Measurements from ENCODE around the gene DYSF.

Gene DYSF

GRCh38 chr2:71700041-71700657 lies 246.8 kb downstream of the DYSF start:
- peak; percentile 24 for DNase-seq

GRCh38 chr2:71700658-71701397 lies 247.5 kb downstream of the DYSF start:
- no peak for DNase-seq

- DNase-seq: no peak
These were observed 249.0 kb downstream of the DYSF start for GRCh38 chr2:71702071-71702970.

GRCh38 chr2:71702971-71703898 lies 249.9 kb downstream of the DYSF start:
- no peak for DNase-seq

- DNase-seq: no peak
These were observed 250.8 kb downstream of the DYSF start for GRCh38 chr2:71704131-71704561.

GRCh38 chr2:71704688-71705087 lies 251.3 kb downstream of the DYSF start:
- no peak for DNase-seq

- no peak for DNase-seq
These were observed 252.0 kb downstream of the DYSF start for GRCh38 chr2:71705171-71705960.

GRCh38 chr2:71706121-71706520 lies 252.8 kb downstream of the DYSF start:
- no peak for DNase-seq

- no peak for DNase-seq
These were observed 253.5 kb downstream of the DYSF start for GRCh38 chr2:71706836-71707235.

GRCh38 chr2:71710367-71711132 lies 257.2 kb downstream of the DYSF start:
- DNase-seq: no peak

GRCh38 chr2:71711133-71711855 lies 257.9 kb downstream of the DYSF start:
- no peak for DNase-seq

- no peak for DNase-seq
These were observed 258.9 kb downstream of the DYSF start for GRCh38 chr2:71712158-71712818.

- no peak for DNase-seq
These were observed 260.5 kb downstream of the DYSF start for GRCh38 chr2:71713581-71714580.

- no peak for DNase-seq
These were observed 261.4 kb downstream of the DYSF start for GRCh38 chr2:71714601-71715240.

GRCh38 chr2:71715241-71715750 lies 261.9 kb downstream of the DYSF start:
- no peak for DNase-seq

GRCh38 chr2:71715951-71716696 lies 262.8 kb downstream of the DYSF start:
- DNase-seq: no peak

All from NCI-H510A (cell line).